ENCODE data around the gene LIN28A.
"Not testable (repeated sequence)": the region's sequence is repeated elsewhere in the genome, so short reads cannot be mapped to it uniquely, and the experiment has no call there.

LIN28A gene

DNA sequence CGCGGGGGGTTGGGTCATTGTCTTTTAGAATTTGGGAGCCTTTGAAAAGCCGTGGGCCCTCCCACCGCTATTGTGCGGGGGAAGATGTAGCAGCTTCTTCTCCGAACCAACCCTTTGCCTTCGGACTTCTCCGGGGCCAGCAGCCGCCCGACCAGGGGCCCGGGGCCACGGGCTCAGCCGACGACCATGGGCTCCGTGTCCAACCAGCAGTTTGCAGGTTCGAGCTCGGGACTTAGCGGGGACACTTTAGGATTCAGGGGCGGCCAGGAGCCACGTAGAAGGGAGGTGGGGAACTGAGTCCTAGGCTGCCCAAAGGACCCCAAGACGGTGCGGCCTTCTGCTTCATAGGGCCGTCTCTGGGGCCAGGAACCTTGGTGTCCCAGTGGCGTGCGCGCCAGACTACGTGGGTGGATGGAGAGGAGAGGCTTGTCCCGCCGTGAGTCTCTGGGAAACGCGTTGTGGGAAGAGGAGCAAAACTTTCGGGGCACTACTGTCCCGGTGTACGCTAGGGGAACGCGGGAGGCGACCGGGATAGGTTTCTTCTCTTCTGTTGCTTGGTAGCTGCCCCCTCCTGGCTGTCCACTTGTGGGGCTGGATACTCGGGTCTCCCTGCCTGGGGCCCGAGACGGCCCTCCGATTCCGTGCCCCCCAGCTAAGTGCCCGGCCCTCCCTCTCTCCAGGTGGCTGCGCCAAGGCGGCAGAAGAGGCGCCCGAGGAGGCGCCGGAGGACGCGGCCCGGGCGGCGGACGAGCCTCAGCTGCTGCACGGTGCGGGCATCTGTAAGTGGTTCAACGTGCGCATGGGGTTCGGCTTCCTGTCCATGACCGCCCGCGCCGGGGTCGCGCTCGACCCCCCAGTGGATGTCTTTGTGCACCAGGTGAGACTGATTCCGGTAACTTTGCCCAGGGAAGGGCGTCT, at the start of gene LIN28A:
LIN28A (plus strand) TSS at position 112 of the 918 bp plus-strand sequence; CDS start at position 187, 75 bp downstream.
- DNase-seq = no peak

DNA sequence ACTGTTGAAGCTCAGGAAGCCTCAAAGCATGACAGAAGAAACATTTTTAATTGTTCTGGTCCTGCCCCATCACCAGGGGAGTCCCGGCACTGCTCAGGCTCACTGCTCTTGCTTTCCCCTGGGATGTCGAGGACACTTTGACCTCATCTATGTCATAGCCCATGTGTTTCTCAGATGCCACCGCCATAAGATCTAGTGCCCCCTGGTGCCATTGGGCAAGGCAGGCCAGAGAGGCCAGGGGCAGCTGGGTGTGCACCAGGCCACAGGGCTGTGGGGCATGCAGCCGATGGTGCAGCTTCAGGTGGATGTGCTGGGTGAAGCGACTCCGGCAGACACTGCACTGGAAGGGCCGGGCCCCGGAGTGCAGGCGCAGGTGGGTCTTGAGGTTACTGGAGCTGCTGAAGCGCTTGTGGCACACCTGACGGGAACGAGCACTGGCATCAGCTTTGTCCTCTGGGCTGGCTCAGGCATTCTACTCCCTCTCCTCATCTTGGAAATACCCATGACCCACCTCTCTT, 49.0 kb upstream of the LIN28A start:
- DNase-seq = no peak

- DNase-seq = no peak
Observed at GRCh38 chr1:26362331-26362730, 48.3 kb upstream of the LIN28A start.

DNA sequence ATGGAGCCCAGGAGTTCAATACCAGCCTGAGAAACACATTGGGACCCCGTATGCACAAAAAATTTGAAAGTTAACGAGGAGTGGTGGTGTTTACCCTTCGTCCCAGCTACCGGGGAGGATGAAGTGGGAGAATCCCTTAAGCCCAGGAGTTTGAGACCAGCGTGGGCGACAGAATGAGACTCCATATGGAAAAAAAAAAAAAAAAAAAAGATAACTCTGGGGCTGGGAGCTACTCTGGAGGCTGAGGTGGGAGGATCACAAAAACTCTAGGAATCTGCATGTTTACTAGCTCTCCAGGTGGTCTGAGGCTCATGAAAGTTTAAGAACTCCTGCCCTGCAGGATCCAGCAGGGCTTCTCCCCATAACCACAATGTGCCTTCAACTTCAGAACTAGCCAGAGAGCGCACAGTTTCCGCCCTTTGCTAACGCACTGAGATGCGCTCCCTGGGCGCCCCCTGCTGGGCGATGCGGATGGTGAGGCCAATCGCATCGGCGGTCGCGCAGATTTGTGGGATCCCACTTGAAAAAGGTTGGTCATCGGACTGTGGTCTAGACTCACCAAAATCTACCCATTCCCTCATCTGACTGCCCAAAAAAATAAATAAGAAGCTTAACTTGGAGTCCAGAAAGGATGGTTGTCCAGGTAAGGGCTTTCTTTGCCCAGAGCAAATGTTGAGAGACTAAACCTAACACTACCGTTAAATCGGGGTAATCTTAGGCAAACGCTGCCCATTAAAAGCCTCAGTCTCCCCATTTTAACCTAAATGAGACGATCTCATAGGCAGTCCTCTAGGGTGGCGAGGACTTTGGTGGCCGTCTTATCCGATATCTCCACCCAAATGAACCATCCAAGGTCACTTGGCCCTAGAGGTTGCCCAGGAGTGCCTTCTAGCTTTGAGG, 46.8 kb upstream of the LIN28A start:
- DNase-seq = no peak

- DNase-seq = no peak
Observed at GRCh38 chr1:26364956-26365355, 45.7 kb upstream of the LIN28A start.

GRCh38 chr1:26367441-26367840, 43.2 kb upstream of the LIN28A start:
- no peak for DNase-seq

DNA sequence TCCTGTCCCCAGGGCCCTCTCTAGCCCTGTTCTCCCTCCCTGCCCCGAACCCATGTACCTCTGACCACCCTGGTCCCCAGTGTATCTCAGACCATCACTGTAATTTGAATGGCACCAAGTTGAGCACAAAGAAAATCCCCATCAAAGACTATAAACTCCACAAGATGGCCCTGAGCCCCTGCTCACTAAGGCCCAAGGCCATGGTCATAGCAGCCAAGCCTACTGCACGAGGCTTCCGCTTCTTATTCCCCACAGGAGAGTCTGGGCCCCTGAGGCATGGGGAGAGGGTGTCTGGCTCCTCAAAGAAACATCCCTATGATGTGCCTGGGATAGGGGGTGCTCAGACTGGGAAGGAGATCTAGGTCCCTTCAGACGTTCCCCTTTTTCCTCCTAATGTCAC, 42.6 kb upstream of the LIN28A start:
- DNase-seq = no peak

DNA sequence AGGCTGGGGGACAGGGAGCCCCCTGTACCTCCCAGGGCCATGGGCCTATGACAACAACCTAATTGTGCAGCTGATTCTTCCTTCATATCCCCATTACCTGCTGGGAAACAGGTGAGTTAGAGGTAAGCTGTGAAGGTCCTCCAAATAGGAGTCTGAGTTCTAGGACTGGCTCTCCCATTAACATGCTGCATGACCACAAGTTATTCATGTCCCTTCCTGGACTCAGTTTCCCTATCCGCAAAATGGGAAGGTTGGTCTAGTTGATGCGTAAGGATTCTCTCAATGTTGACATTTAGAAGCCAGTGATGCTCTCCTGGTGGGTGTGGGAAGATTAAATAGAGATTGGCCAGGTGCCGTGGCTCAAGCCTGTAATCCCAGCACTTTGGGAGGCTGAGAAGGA, 42.1 kb upstream of the LIN28A start:
- no peak for DNase-seq

DNA sequence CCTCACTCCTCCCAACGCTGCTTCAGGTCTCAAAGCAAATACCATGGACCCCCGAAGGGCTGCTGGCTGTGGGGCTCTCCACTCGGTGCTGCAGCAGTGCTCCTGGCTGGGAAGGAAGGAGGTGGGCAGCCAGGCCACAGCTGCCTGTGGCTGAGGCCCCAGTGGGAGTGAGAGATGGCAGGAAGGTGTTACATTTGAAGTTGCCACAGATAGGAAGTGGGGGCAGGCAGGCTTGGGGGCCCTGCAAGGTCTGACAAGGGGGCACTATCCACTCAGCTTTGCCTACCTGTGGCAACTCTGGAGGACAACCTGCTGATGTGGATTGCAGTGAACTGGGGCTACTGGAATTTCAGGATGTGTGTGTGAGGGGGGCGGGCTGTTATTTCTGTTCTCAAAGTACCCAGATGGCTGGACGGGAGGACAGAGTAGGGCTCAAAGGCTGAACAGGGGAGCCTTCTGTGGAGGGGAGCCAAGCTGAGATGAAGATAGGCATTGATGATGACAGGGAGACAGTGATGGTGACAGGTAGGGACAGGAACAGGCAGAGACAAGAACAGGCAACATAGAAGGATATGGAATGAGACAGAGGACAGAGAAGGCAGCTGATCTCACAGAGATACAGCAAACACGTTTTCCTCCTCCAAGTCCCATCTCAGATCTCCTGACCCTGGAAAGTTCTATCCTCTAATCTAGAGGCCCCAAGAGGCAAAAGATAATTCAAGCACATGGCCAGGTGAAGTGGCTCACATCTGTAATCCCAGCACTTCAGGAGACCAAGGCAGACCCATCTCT, 39.8 kb upstream of the LIN28A start:
- DNase-seq = no peak

- DNase-seq = no peak
Observed at GRCh38 chr1:26372039-26372438, 38.6 kb upstream of the LIN28A start.

DNA sequence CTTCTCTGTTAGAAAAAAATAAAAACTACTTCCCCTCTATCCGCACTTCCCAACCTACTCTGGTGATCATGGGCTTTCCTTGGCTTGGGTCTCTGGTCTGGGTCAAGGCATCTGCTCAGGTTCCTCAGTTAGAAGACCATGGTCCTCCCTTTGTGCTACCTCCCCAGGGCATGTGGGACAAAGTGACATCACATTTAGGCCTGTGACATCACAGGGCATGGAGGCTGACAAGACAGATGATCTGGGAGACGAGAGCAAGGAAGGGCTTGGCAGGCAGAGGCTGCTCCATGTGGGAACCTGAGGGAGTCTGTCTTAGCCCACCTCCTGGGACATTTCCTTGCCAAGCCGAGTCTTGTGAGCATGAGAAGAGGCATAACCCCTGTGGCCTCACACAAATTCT, 38.0 kb upstream of the LIN28A start, which contains the start of gene ZNF683:
ZNF683 (minus strand) TSS at position 140 of the 400 bp plus-strand sequence. CDS start 4,179 bp downstream, outside the sequence.
- not testable (repeated sequence) for DNase-seq

- no peak for DNase-seq
Observed at GRCh38 chr1:26373281-26373680, 37.3 kb upstream of the LIN28A start.

DNA sequence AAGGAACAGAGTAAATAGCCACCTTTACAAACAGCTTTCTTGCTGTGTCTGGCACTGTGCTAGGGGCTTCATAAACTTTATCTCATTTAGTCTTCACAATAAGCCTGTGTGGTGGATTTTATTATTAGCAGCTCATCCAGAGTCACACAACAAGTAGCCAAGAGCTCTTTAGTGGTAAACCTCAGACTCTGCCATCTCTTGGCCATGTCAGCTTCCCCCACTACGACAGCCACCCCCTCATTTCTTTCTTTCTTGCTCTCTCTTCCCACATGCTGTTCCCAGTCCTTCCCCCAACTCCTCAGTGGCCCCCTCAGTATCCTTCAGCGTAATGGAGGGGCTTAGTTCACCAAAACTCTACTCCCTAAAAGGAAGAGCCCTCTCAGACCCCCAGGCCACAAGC, 36.8 kb upstream of the LIN28A start:
- no peak for DNase-seq

DNA sequence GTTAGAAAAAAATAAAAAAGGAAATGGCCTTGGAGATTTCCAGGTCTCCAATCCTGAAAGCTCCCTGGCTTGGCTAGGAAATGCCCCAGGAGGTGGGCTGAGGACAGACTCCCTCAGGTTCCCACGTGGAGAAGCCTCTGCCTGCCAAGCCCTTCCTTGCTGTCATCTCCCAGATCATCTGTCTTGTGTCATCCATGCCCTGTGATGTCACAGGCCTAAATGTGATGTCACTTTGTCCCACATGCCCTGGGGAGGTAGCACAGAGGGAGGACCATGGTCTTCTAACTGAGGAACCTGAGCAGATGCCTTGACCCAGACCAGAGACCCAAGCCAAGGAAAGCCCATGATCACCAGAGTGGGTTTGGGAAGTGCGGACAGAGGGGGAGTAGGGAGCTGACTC, 36.3 kb upstream of the LIN28A start:
- not testable (repeated sequence) for DNase-seq

DNA sequence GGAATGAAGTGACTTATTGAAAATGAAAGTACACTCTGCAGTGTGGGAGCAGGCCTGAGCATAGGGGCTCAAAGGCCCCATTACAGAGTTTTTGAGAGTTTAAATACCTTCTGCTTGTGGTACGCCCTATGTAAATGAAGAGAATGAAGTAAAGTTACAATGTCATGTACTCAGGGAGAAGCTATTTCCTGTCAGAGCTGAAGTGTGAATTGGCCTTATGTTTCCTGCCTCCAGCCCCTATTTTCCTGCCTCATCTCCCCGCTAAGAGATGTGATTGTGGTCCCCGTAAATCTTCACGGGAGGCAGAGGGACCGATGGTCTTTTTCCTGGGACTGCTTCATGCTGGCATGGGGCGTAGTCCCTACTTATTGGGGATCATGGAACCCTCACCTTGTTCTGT, 35.5 kb upstream of the LIN28A start:
- no peak for DNase-seq

DNA sequence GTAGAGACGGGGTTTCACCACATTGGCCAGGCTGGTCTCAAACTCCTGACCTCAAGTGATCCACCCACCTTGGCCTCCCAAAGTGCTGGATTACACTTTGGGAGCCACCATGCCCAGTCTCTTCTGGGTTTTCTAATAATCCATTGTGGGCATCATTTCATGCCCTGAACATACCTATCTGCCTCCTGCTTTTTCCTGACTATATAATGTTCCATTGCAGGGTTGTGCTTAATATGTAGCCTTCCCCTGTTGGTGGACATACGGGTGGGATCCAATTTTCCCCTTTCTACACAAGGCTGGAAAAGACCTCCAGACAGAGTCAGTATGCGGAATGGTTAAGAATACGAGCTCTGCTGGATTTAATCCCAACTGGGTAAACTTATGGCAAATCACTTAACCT, 34.6 kb upstream of the LIN28A start:
- DNase-seq = no peak

DNA sequence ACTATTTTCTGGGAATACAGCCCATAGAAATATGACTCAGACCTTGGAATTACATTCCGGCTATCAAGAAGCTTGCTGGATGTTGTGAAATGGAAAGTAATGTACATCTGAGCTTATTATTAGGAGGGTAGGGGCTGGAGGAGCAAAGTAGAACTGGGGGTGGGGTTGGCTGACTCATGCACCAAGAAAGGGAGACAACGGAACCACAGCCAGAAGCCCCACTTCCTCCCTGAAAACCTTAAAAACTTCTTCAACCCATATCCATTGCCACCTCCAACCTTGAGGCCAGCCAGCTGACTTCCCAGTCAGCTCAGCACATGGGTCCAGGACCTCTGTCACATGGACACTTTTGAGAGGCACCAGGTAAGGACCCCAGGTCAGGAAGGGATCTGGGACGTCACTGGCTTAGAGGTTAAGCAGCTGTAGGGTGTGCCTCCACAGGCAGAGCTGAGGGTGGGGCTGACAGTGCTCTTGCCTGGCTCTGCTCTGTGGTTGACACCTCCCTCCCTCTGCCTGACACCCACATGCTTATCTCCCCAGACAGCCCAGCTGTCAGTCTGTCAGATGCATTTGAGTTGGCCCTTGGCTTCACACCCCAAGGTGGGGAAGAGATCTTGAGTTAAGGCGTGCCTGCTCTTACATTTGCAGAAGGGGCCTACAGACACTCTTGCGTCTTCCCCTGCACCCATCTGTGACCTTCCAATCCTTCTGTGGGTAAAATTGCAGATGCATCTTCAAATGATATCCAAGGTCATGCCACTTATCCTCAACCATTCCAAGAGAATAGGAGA, 32.3 kb upstream of the LIN28A start:
- no peak for DNase-seq

GRCh38 chr1:26378879-26379251, 31.8 kb upstream of the LIN28A start:
- no peak for DNase-seq

- no peak for DNase-seq
Observed at GRCh38 chr1:26384076-26384475, 26.5 kb upstream of the LIN28A start.

DNA sequence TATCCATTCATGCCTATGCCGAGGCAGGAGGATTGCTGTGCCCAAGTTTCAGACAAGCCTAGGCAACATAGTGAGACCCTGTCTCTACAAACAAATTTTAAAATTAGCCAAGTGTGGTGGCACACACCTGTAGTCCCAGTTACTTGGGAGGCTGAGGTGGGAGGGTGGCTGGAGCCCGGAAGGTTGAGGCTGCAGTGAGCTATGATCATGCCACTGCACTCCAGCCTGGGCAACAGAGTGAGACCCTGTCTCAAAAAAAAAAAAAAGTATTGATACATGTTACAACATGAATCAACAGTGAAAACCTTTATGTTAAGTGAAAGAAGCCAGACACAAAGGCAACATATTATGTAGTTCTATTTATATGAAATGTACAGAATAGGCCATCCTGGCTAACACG, 25.6 kb upstream of the LIN28A start:
- DNase-seq = not testable (repeated sequence)

GRCh38 chr1:26387447-26387846, 23.2 kb upstream of the LIN28A start:
- DNase-seq = no peak

Data from NCI-H2029 treated with DMSO at 0.1 percent for 48 hours (cell line).